HL-60 (cell line): ENCODE results near the gene ESPL1.
"Not testable (repeated sequence)": the region's sequence is repeated elsewhere in the genome, so short reads cannot be mapped to it uniquely, and the experiment has no call there.

Source experiments
- DNase-seq, 2 experiments: peaks; one replicate each; pipeline ENCODE4 v3.0.0-alpha.2; 2010 to 2020; ENCODE audit warnings: low read depth in 1 of 2, low spot score in 1 of 2
- H3K27ac ChIP-seq: fragments of 250-450 bp; sonication (Bioruptor Pico); replicated peaks from 2 replicates; pipeline ENCODE4 v1.5.1; 2020; ENCODE audit warnings: mild to moderate bottlenecking, moderate library complexity
- H3K27me3 ChIP-seq: fragments of 250-450 bp; sonication (Bioruptor Pico); 2 replicates; pipeline ENCODE4 v1.5.1; 2021; ENCODE audit warnings: mild to moderate bottlenecking, moderate library complexity; ENCODE audit not compliant: insufficient read depth, poor library complexity, severe bottlenecking
- H3K4me3 ChIP-seq: replicated peaks from 2 replicates; pipeline ENCODE4 v1.5.1; 2011; ENCODE audit warnings: mild to moderate bottlenecking, control low read depth, low read length; ENCODE audit not compliant: insufficient read depth
- CTCF ChIP-seq: IDR thresholded peaks from one replicate; pipeline ENCODE4 v1.5.1; 2011; ENCODE audit warnings: low read length, control low read depth, inconsistent platforms; ENCODE audit not compliant: insufficient read depth
- GABPA ChIP-seq: IDR thresholded peaks from 2 replicates; pipeline ENCODE4 v1.6.1; 2012; ENCODE audit warnings: low read depth
- POLR2AphosphoS5 ChIP-seq: IDR thresholded peaks from 2 replicates; pipeline ENCODE4 v1.6.1; 2012; ENCODE audit warnings: low read depth
- REST ChIP-seq: IDR thresholded peaks from 2 replicates; pipeline ENCODE4 v1.6.1; 2012; ENCODE audit warnings: low read depth; ENCODE audit not compliant: insufficient replicate concordance
- SPI1 ChIP-seq: IDR thresholded peaks from 2 replicates; pipeline ENCODE4 v1.6.1; 2012; ENCODE audit warnings: low read depth, mild to moderate bottlenecking, borderline replicate concordance

ESPL1 gene

GRCh38 chr12:53295070-53295890, 27.2 kb downstream of the ESPL1 start, which contains the start of gene PFDN5:
TSS of gene PFDN5 (plus strand) at chr12:53295542. CDS start at chr12:53295568, 26 bp downstream.
- TF ChIP-seq GABPA (peak; percentile 62), CTCF (no peak), POLR2AphosphoS5 (peak; percentile 87; the same call in 1 of the 2 replicates), REST (peak; percentile 69), SPI1 (peak; percentile 92)
- Histone ChIP-seq H3K4me3 (peak within 1 kb of the TSS; percentile 66), H3K27ac (peak within 1 kb of the TSS; percentile 95), H3K27me3 (no peaks in the 10 kb centered on the region)
- peak; percentile 89 to 93 for DNase-seq

GRCh38 chr12:53295891-53296219, 27.8 kb downstream of the ESPL1 start:
- Histone ChIP-seq H3K4me3 (peak overlapping the region; percentile 66), H3K27ac (peak overlapping the region; percentile 95), H3K27me3 (no peaks in the 10 kb centered on the region)
- no peak for TF ChIP-seq CTCF
- no peak for TF ChIP-seq REST
- TF ChIP-seq SPI1, result no peak
- no peak for TF ChIP-seq POLR2AphosphoS5
- no peak for DNase-seq

- peak overlapping the region; percentile 95 for H3K27ac ChIP-seq
- H3K27me3 ChIP-seq, H3K4me3 ChIP-seq, DNase-seq: not testable (repeated sequence)
Observed at GRCh38 chr12:53297106-53297505, 29.0 kb downstream of the ESPL1 start.

- H3K4me3 ChIP-seq, result no peak overlapping the region
- DNase-seq, result peak in 1 of 2 experiments; percentile 45
- H3K27ac ChIP-seq, result peak overlapping the region; percentile 95
Observed at GRCh38 chr12:53298164-53298563, 30.1 kb downstream of the ESPL1 start.

More at GRCh38 chr12:53298164-53298563, 30.1 kb downstream of the ESPL1 start:
- no peaks in the 10 kb centered on the region for H3K27me3 ChIP-seq
- TF ChIP-seq CTCF (no peak), REST (no peak), POLR2AphosphoS5 (no peak), GABPA (no peak), SPI1 (no peak)
